HEK293 (cell line): Measurements from ENCODE around the gene CNDP2.

Experiments used
- CTCF ChIP-seq: fragments of 450-650 bp; formaldehyde crosslinking; IDR thresholded peaks from 2 replicates; pipeline ENCODE4 v1.5.1; 2016; ENCODE audit warnings: missing biosample characterization, missing genetic modification characterization
- PBX3 ChIP-seq: sonication (generic); formaldehyde crosslinking; IDR thresholded peaks from 2 replicates; pipeline ENCODE4 v1.8.1; 2022; ENCODE audit warnings: mild to moderate bottlenecking, moderate library complexity, missing genetic modification reagents
- PRDM1 ChIP-seq: fragments of 450-650 bp; formaldehyde crosslinking; IDR thresholded peaks from 2 replicates; pipeline ENCODE4; 2016; ENCODE audit warnings: missing biosample characterization, missing genetic modification characterization
- ZBTB11 ChIP-seq: fragments of 450-650 bp; formaldehyde crosslinking; conservative IDR thresholded peaks from 2 replicates; pipeline ENCODE4 v1.5.1; 2016; ENCODE audit warnings: low read depth, missing biosample characterization, missing genetic modification characterization
- ZBTB21 ChIP-seq: fragments of 450-650 bp; formaldehyde crosslinking; IDR thresholded peaks from 2 replicates; pipeline ENCODE4 v1.5.1; 2017; ENCODE audit warnings: missing biosample characterization, missing genetic modification characterization
- ZFP3 ChIP-seq: fragments of 450-650 bp; formaldehyde crosslinking; IDR thresholded peaks from 2 replicates; pipeline ENCODE4 v1.5.1; 2016; ENCODE audit warnings: low read depth, missing biosample characterization, missing genetic modification characterization
- ZNF121 ChIP-seq: fragments of 450-650 bp; formaldehyde crosslinking; IDR thresholded peaks from 2 replicates; pipeline ENCODE4 v1.5.1; 2016; ENCODE audit warnings: missing biosample characterization, missing genetic modification characterization
- ZNF23 ChIP-seq: fragments of 450-650 bp; formaldehyde crosslinking; IDR thresholded peaks from 2 replicates; pipeline ENCODE4 v1.5.1; 2016; ENCODE audit warnings: missing biosample characterization, missing genetic modification characterization, borderline replicate concordance
- ZNF274 ChIP-seq, 2 experiments: fragments of 200-500 bp in 1 of 2; fragments of 450-650 bp in 1 of 2; sonication (Bioruptor generic) in 1 of 2; formaldehyde crosslinking in 1 of 2; IDR thresholded peaks; 2 replicates each; pipeline versions ENCODE4 v1.5.1 to v1.6.1; 2014 to 2016; ENCODE audit warnings: borderline replicate concordance in 1 of 2, inconsistent platforms in 1 of 2, low read length in 1 of 2, missing biosample characterization in 1 of 2, missing genetic modification characterization in 1 of 2

GRCh38 chr18:74519320-74520095 is 23.3 kb downstream of the CNDP2 start:
- no peak for TF ChIP-seq ZNF23 (tag by site-specific recombination)
- TF ChIP-seq ZBTB21, result no peak
- TF ChIP-seq ZNF274 (IDR thresholded peaks at IDR 0.05; ENCODE audit: low read length), result no peak
- TF ChIP-seq ZNF274 (tag by site-specific recombination; IDR thresholded peaks at IDR 0.05; ENCODE audit: borderline replicate concordance), result no peak
- no peak for TF ChIP-seq ZBTB11 (tag by site-specific recombination)
- no peak for TF ChIP-seq PBX3 (CRISPR knock-in tag)
- TF ChIP-seq ZNF121 (tag by site-specific recombination), result no peak
- no peak for TF ChIP-seq PRDM1 (tag by site-specific recombination)
- TF ChIP-seq CTCF (tag by site-specific recombination), result no peak
- TF ChIP-seq ZFP3 (tag by site-specific recombination), result no peak
